ENCODE measurements around the gene KATNB1. TPM values are rescaled to one million over a fixed set of nuclear protein-coding genes. Genes with fewer than 3 reads are reported as not detected.

The KATNB1 gene
- polyA plus RNA-seq, 2 of the 4 experiments (the other 2 are of a cell fraction) = 21.0 to 21.1 TPM

DNA sequence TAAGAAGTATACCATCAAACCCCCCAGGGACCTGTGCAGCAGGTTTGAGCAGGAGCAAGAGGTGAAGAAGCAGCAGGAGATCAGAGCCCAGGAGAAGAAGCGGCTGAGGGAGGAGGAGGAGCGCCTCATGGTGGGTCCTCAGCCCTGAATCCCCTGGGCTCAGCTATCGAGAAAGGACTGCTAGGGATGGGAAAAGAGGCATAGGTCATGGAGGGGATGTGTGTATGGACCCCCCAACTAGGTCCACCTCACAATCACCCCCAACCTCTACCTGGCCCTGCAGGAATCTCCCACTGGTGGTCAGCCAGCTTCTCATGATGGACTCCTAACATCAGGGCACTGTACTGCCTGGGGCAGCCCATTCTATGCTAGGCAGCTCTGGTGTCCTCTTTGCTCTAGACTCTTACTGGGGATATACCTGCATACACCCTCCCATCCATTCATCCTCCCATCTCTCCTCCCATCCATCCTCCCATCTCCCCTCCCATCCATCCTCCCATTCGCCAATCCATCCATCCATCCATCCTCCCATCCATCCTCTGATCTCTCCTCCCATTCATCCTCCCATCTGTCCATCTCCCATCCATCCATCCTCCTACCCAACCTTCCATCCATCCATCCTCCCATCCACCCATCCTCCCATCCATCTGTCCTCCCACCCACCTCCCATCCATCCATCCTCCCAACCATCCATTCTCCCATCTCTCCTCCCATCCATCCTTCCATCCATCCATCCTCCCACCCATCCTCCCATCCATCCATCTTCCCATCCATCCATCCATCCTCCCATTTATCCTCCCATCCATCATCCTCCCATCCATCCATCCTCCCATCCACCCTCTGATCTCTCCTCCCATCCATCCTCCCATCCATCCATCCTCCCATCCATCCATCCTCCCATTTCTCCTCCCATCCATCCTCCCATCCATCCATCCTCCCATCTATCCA, 30.4 kb upstream of the KATNB1 start:
- Histone ChIP-seq H3K9me3 (no peaks in the 10 kb centered on the region), H3K4me2 (no peak overlapping the region), H3K4me3 (no peak overlapping the region), H3K27ac (peak overlapping the region in 1 of 2 experiments; percentile 48; a peak in 2 of 6 replicates), H3K4me1 (peaks cover 13% of the 10 kb centered on the region)
- DNase-seq (ENCODE audit: low read depth in 1 of 2, low spot score in 1 of 2) = no peak
- WGBS (ENCODE audit: missing lambda C conversion rate) = 84% methylated on average over 4 of the region's 4 CpGs
- POLR2A ChIA-PET = no interaction called here
- CTCF ChIA-PET = interaction anchor here (1.0 to 1.7 kb wide), 2 partner anchors 15 to 55 kb away, joined by 3 to 6 read pairs; no protein-coding TSS in a partner anchor
- peak; percentile 29 to 31; a peak in 3 of 6 replicates for ATAC-seq
- no peak for FAIRE-seq
- TF ChIP-seq PHF8 (IDR thresholded peaks at IDR 0.05; ENCODE audit: borderline replicate concordance, low read depth) (no peak), GATA3 (IDR thresholded peaks at IDR 0.05; ENCODE audit: borderline replicate concordance) (no peak), EHF (CRISPR knock-in tag; IDR thresholded peaks at IDR 0.05) (no peak), HOXA7 (CRISPR knock-in tag; IDR thresholded peaks at IDR 0.05) (no peak), SREBF2 (IDR thresholded peaks at IDR 0.05) (no peak), RCOR1 (IDR thresholded peaks at IDR 0.05; ENCODE audit: low read depth, low read length) (no peak), ZNF302 (CRISPR knock-in tag; IDR thresholded peaks at IDR 0.05) (no peak), TFCP2L1 (CRISPR knock-in tag; IDR thresholded peaks at IDR 0.05) (no peak), SMC3 (IDR thresholded peaks at IDR 0.05) (no peak)

DNA sequence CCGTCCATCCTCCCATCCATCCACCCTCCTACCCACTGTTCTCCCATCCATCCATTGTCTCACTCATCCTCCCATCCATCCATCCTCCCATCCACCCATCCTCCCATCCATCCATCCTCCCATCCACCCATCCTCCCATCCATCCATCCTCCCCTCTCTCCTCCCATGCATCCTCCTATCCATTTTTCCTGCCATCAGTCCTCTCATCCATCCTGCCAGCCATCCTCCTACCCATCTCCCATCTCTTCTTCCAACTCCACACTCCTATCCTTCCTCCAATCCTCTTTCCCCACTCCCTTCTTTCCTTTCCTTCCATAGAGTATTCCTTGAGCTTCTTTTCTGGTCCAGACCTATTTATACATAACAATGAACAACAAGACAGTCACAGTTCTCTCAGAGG, 28.9 kb upstream of the KATNB1 start:
- ChIA-PET POLR2A (no interaction called here), CTCF (interaction anchor here (0.9 kb wide), 1 partner anchor 17 kb away, joined by 3 read pairs; no protein-coding TSS in a partner anchor)
- Histone ChIP-seq H3K27ac (no peak overlapping the region), H3K4me2 (no peak overlapping the region), H3K9me3 (no peaks in the 10 kb centered on the region), H3K4me3 (no peak overlapping the region), H3K4me1 (peaks cover 13% of the 10 kb centered on the region)
- ATAC-seq = no peak
- FAIRE-seq = no peak
- DNase-seq (ENCODE audit: low read depth in 1 of 2, low spot score in 1 of 2) = no peak
- 8% methylated on average over 1 of the region's 1 CpG for WGBS (ENCODE audit: missing lambda C conversion rate)
- TF ChIP-seq RNF2 (IDR thresholded peaks at IDR 0.05; ENCODE audit: borderline replicate concordance, low read depth) = no peak
- no peak for TF ChIP-seq MAZ (IDR thresholded peaks at IDR 0.05; ENCODE audit: borderline replicate concordance, low read depth, low read length)
- TF ChIP-seq HOXB13 (CRISPR knock-in tag; IDR thresholded peaks at IDR 0.05; ENCODE audit: low read depth) = no peak
- TF ChIP-seq NR3C1 (IDR thresholded peaks at IDR 0.05) = no peak
- no peak for TF ChIP-seq KDM1A (IDR thresholded peaks at IDR 0.05; ENCODE audit: low read depth)
- TF ChIP-seq ZSCAN20 (CRISPR knock-in tag; IDR thresholded peaks at IDR 0.05) = no peak
- TF ChIP-seq HOXB5 (CRISPR knock-in tag; IDR thresholded peaks at IDR 0.05) = no peak
- TF ChIP-seq RFX5 (IDR thresholded peaks at IDR 0.05) = no peak
- TF ChIP-seq SMC3 (IDR thresholded peaks at IDR 0.05) = no peak
- TF ChIP-seq ZNF302 (CRISPR knock-in tag; IDR thresholded peaks at IDR 0.05) = no peak
- TF ChIP-seq RCOR1 (IDR thresholded peaks at IDR 0.05; ENCODE audit: low read depth, low read length) = no peak
- no peak for TF ChIP-seq JUN (IDR thresholded peaks at IDR 0.05)
- TF ChIP-seq CBX2 (IDR thresholded peaks at IDR 0.05; ENCODE audit: borderline replicate concordance, low read depth) = no peak
- TF ChIP-seq MYC (IDR thresholded peaks at IDR 0.05; ENCODE audit: borderline replicate concordance, low read length) = no peak
- no peak for TF ChIP-seq CHD4 (IDR thresholded peaks at IDR 0.05; ENCODE audit: borderline replicate concordance)
- no peak for TF ChIP-seq KDM5A (IDR thresholded peaks at IDR 0.05)
- TF ChIP-seq NFE2L2 (conservative IDR thresholded peaks at IDR 0.05; ENCODE audit: low read length) = no peak

DNA sequence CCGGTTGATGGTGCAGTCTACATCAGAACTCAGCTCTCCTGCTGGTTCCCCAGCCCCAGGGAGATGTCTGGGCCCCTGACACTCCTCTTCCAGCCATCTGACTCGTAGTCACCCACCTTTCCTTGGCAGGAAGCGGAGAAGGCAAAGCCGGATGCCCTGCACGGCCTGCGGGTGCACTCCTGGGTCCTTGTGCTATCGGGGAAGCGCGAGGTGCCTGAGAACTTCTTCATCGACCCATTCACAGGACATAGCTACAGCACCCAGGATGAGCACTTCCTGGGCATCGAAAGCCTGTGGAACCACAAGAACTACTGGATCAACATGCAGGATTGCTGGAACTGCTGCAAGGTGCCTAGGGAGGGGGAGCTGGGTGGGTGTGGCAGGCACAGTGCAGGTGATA, 28.2 kb upstream of the KATNB1 start:
- no peak for ATAC-seq
- WGBS (ENCODE audit: missing lambda C conversion rate) = 67% methylated on average over 11 of the region's 11 CpGs
- no peak for FAIRE-seq
- CTCF ChIA-PET = interaction anchor here (0.9 to 1.7 kb wide), 2 partner anchors 17 to 131 kb away, joined by 3 read pairs; no protein-coding TSS in a partner anchor
- H3K4me3 ChIP-seq = no peak overlapping the region
- no peak for DNase-seq (ENCODE audit: low read depth in 1 of 2, low spot score in 1 of 2)
- no peak overlapping the region for H3K27ac ChIP-seq
- TF ChIP-seq ESRRA (IDR thresholded peaks at IDR 0.05; ENCODE audit: borderline replicate concordance, low read length) (no peak), EHF (CRISPR knock-in tag; IDR thresholded peaks at IDR 0.05) (no peak), RAD21 (conservative IDR thresholded peaks at IDR 0.05 in 1 of 2, IDR thresholded peaks at IDR 0.05 in 1 of 2) (no peak), TP53 (CRISPR knock-in tag; IDR thresholded peaks at IDR 0.05) (no peak), POLR2AphosphoS2 (conservative IDR thresholded peaks at IDR 0.05; ENCODE audit: low read length) (no peak), PHF8 (IDR thresholded peaks at IDR 0.05; ENCODE audit: borderline replicate concordance, low read depth) (no peak), NFE2L2 (conservative IDR thresholded peaks at IDR 0.05; ENCODE audit: low read length) (no peak), MAFK (IDR thresholded peaks at IDR 0.05; ENCODE audit: partially characterized antibody) (no peak), BHLHE40 (IDR thresholded peaks at IDR 0.05; ENCODE audit: low read depth, low read length) (no peak), ZSCAN20 (CRISPR knock-in tag; IDR thresholded peaks at IDR 0.05) (no peak), FOSL2 (IDR thresholded peaks at IDR 0.05) (no peak), FOSL2 (CRISPR knock-in tag; IDR thresholded peaks at IDR 0.05) (no peak), CBX8 (IDR thresholded peaks at IDR 0.05) (no peak), HEYL (CRISPR knock-in tag; IDR thresholded peaks at IDR 0.05) (no peak)
- TF ChIP-seq, protein P1, sequence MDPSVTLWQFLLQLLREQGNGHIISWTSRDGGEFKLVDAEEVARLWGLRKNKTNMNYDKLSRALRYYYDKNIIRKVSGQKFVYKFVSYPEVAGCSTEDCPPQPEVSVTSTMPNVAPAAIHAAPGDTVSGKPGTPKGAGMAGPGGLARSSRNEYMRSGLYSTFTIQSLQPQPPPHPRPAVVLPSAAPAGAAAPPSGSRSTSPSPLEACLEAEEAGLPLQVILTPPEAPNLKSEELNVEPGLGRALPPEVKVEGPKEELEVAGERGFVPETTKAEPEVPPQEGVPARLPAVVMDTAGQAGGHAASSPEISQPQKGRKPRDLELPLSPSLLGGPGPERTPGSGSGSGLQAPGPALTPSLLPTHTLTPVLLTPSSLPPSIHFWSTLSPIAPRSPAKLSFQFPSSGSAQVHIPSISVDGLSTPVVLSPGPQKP (IDR thresholded peaks at IDR 0.05; ENCODE audit: low read depth, low read length) = no peak
- TF ChIP-seq, protein P2, sequence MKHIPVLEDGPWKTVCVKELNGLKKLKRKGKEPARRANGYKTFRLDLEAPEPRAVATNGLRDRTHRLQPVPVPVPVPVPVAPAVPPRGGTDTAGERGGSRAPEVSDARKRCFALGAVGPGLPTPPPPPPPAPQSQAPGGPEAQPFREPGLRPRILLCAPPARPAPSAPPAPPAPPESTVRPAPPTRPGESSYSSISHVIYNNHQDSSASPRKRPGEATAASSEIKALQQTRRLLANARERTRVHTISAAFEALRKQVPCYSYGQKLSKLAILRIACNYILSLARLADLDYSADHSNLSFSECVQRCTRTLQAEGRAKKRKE (CRISPR knock-in tag; IDR thresholded peaks at IDR 0.05; ENCODE audit: low read depth) = no peak
- H3K4me1 ChIP-seq = peaks cover 13% of the 10 kb centered on the region
- no peak overlapping the region for H3K4me2 ChIP-seq
- POLR2A ChIA-PET = no interaction called here
- no peaks in the 10 kb centered on the region for H3K9me3 ChIP-seq

All from A549 (cell line).